GM23248 (cell line): Measurements from ENCODE around the gene STUM. TPM values are rescaled to one million over a fixed set of nuclear protein-coding genes. Genes with fewer than 3 reads are reported as not detected.

Source experiments
- DNase-seq: peaks from one replicate; pipeline ENCODE4 v3.0.0-alpha.2; 2015
- H2AFZ ChIP-seq: fragments of 200-600 bp; sonication (generic); 2 replicates; pipeline ENCODE4 v1.6.1; 2016; ENCODE audit warnings: antibody characterized with exemption
- H3F3A ChIP-seq: fragments of 200-600 bp; sonication (generic); 2 replicates; pipeline ENCODE4 v1.6.1; 2016; ENCODE audit warnings: mild to moderate bottlenecking, antibody characterized with exemption, mixed run types; ENCODE audit not compliant: insufficient read depth
- H3K27ac ChIP-seq: fragments of 200-600 bp; sonication (generic); 2 replicates; pipeline ENCODE4 v1.5.1; 2016; ENCODE audit warnings: mild to moderate bottlenecking
- H3K27me3 ChIP-seq: fragments of 200-600 bp; sonication (generic); replicated peaks from 2 replicates; pipeline ENCODE4 v1.6.1; 2016; ENCODE audit warnings: mild to moderate bottlenecking; ENCODE audit not compliant: insufficient read depth
- H3K36me3 ChIP-seq: fragments of 200-600 bp; sonication (generic); 2 replicates; pipeline ENCODE4 v1.6.1; 2016; ENCODE audit warnings: low read depth, mild to moderate bottlenecking
- H3K4me1 ChIP-seq: fragments of 200-600 bp; sonication (generic); 2 replicates; pipeline ENCODE4 v1.6.1; 2016; ENCODE audit warnings: mild to moderate bottlenecking; ENCODE audit not compliant: insufficient read depth
- H3K4me2 ChIP-seq: fragments of 200-600 bp; sonication (generic); one replicate; pipeline ENCODE4 v1.6.1; 2016; ENCODE audit warnings: mild to moderate bottlenecking; ENCODE audit not compliant: unreplicated experiment
- H3K4me3 ChIP-seq: fragments of 200-600 bp; sonication (generic); 2 replicates; pipeline ENCODE4 v1.5.1; 2016; ENCODE audit warnings: mild to moderate bottlenecking
- H3K79me2 ChIP-seq: fragments of 200-600 bp; sonication (generic); 2 replicates; pipeline ENCODE4 v1.6.1; 2016; ENCODE audit warnings: mild to moderate bottlenecking; ENCODE audit not compliant: insufficient read depth
- H3K9ac ChIP-seq: fragments of 200-600 bp; sonication (generic); 2 replicates; pipeline ENCODE4 v1.6.1; 2016; ENCODE audit warnings: mild to moderate bottlenecking
- H3K9me2 ChIP-seq: fragments of 200-600 bp; sonication (generic); 2 replicates; pipeline ENCODE4 v1.6.1; 2016; ENCODE audit warnings: mixed run types, mild to moderate bottlenecking, moderate library complexity; ENCODE audit not compliant: insufficient read depth
- H3K9me3 ChIP-seq: fragments of 200-600 bp; sonication (generic); one replicate; pipeline ENCODE4 v1.6.1; 2017; ENCODE audit warnings: low read depth
- H4K20me1 ChIP-seq: fragments of 200-600 bp; sonication (generic); 2 replicates; pipeline ENCODE4 v1.6.0; 2016; ENCODE audit not compliant: insufficient read depth
- EZH2 ChIP-seq: fragments of 200-600 bp; sonication (generic); IDR thresholded peaks from 2 replicates; pipeline ENCODE4 v1.6.1; 2018; ENCODE audit warnings: antibody characterized with exemption, mild to moderate bottlenecking; ENCODE audit not compliant: insufficient read depth, poor library complexity, severe bottlenecking
- EZH2phosphoT487 ChIP-seq: fragments of 200-600 bp; sonication (generic); IDR thresholded peaks from 2 replicates; pipeline ENCODE4 v1.6.1; 2018; ENCODE audit warnings: antibody characterized with exemption, moderate library complexity, mild to moderate bottlenecking, low read depth; ENCODE audit not compliant: insufficient read depth
- WGBS, 2 experiments: methylation state at CpG; one replicate each; pipeline ENCODE4 v1.1.6; 2015 to 2017; ENCODE audit warnings: low lambda C conversion rate in 2 of 2, low coverage in 1 of 2; ENCODE audit errors: missing lambda C conversion rate in 2 of 2; 5-methylcytosine and 5-hydroxymethylcytosine counted together
- in situ Hi-C: fragments of 300-500 bp; cut with MboI; formaldehyde crosslinking; loops from 2 replicates; pipeline ENCODE4 v1.15.0; 2020
- polyA plus RNA-seq: library from polyadenylated mRNA; unstranded; fragments of >200 nt; fragmentation: Nextera tagmentation; extraction: Ambion mirVana; gene quantifications from 2 replicates; pipeline ENCODE4 v1.2.1, GENCODE V29; 2016
- total RNA-seq: library from RNA; depleted of rRNA; stranded (reverse); fragments of >200 nt; shearing (Covaris generic); gene quantifications from 2 replicates; pipeline ENCODE4 v1.2.3, GENCODE V29; 2014

The STUM gene
- total and polyA plus RNA-seq, 2 experiments from 2014 or later: under 0.01 TPM; not detected in 1

DNA sequence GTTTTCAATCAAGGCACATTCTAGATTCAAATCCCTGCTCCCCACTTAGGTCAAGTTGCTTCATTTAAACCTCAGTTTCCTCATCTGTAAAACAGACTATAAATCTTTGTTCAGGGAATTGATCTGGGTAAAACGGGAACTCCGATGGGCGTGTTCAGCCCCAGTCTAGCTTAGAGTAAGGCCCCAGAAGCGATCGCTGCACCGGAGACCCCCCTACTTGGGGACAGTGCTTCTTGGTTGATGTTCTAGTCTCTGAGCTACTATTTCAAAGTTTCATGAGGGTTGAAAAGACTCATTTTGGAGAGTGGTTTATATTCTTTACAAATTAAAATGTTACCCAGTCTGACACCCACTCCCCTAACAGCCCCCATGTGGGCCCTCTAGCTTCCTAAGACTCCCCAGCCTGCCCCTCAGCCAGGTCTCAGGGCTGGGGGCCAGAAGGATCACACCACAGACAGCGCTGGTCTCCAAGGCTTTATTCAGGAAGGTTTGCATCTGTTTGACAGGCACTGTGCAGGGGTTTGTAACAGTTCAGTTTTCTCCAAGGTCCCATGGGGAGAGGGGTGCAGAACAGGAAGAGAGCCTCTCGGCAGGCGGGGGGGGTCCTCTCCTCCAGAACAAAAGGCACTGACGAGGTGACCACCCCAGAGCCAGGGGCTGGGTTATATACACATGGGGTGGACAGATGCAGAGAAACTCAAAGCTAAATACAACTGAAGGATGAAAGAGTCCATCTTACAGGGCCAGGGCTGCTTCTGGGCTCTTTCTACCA lies 82.9 kb downstream of the STUM start:
- in situ Hi-C loops: loop anchor here (5.0 to 10.0 kb wide), 2 partner anchors 201 to 813 kb away; no protein-coding TSS in a partner anchor

DNA sequence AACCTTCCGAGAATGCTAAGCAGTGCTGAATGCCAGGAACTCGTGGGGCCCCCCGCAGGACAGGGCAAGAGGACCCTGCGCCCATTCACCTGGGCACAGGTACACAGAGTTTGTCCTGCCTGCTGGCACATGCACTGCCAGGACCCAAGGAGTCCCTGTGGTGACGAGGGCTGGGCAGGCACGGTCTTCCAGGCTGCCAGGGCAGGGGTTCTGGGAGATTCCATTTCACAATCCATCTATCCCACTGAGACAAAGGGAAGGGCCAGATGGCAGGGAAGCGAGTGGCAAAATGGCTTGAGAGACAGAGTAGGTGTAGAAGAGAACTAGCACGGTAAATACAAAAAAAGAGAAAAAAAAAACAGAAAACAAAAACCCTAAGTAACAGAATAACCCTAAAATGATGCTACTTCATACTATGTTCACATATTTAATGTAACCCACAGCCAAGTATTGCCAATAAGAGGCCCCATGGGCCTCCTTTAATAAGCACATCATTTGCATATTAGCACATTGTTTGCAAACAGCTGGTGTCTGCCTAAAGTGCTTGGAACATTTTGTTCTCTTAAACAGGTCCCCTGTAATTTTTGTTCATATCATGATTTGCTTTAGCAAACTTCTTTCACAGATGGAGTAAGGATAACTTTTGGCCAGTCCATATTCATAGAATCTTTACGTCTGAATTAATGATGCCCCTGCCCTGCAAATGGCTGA lies 83.8 kb downstream of the STUM start:
- H3K79me2 ChIP-seq: no peaks in the 10 kb centered on the region
- in situ Hi-C loops: loop anchor here (5.0 to 10.0 kb wide), 2 partner anchors 200 to 812 kb away; no protein-coding TSS in a partner anchor
- H3K4me1 ChIP-seq: no peaks in the 10 kb centered on the region
- 79 to 84% methylated on average over 9 of the region's 9 CpGs for WGBS, 2 experiments
- no peak overlapping the region for H3K4me3 ChIP-seq
- no peaks in the 10 kb centered on the region for H3F3A ChIP-seq
- H3K27ac ChIP-seq: no peak overlapping the region
- no peaks in the 10 kb centered on the region for H3K36me3 ChIP-seq
- H3K9me3 ChIP-seq: no peaks in the 10 kb centered on the region
- no peak overlapping the region for H3K4me2 ChIP-seq
- no peak for TF ChIP-seq EZH2
- no peak for TF ChIP-seq EZH2phosphoT487
- H4K20me1 ChIP-seq: no peaks in the 10 kb centered on the region
- H3K9ac ChIP-seq: no peak overlapping the region
- H2AFZ ChIP-seq: no peak overlapping the region
- no peaks in the 10 kb centered on the region for H3K9me2 ChIP-seq
- no peak for DNase-seq
- H3K27me3 ChIP-seq: no peaks in the 10 kb centered on the region

More for the DNA sequence above, 82.9 kb downstream of the STUM start:
- TF ChIP-seq EZH2 (no peak), EZH2phosphoT487 (no peak)
- H3K4me1 ChIP-seq: no peaks in the 10 kb centered on the region
- no peak overlapping the region for H3K4me2 ChIP-seq
- H4K20me1 ChIP-seq: no peaks in the 10 kb centered on the region
- no peak overlapping the region for H3K4me3 ChIP-seq
- no peaks in the 10 kb centered on the region for H3K36me3 ChIP-seq
- no peaks in the 10 kb centered on the region for H3K9me2 ChIP-seq
- H3K27me3 ChIP-seq: no peaks in the 10 kb centered on the region
- H3K9ac ChIP-seq: no peak overlapping the region
- 61 to 67% methylated on average over 10 of the region's 10 CpGs for WGBS, 2 experiments
- H3K79me2 ChIP-seq: no peaks in the 10 kb centered on the region
- H2AFZ ChIP-seq: no peak overlapping the region
- H3F3A ChIP-seq: no peaks in the 10 kb centered on the region
- DNase-seq: no peak
- no peak overlapping the region for H3K27ac ChIP-seq
- no peaks in the 10 kb centered on the region for H3K9me3 ChIP-seq

DNA sequence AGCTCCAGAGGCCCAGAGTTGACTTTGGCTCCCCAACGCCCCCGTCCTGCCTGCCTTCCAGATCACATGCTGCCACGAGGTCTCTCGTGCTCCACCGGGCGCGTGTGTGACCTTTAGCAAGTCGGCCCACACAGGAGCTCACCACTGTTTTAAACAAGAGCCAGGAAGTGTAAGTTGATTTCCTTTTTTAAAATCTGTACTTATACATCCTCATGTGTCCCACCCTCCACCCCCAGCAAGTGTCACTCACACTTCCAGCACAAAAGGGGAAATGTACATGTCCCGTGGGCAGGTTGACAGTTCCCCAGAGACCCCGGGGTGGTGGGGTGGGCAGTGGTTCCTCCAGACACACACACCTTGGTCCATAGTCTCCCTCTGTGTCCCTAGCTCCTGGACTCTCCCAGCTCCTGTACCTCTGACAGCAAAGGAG lies 84.4 kb downstream of the STUM start:
- Histone ChIP-seq H3K27ac (no peak overlapping the region), H2AFZ (no peak overlapping the region), H3K9me2 (no peaks in the 10 kb centered on the region), H3K36me3 (no peaks in the 10 kb centered on the region), H3K4me2 (no peak overlapping the region), H3F3A (no peaks in the 10 kb centered on the region), H3K4me3 (no peak overlapping the region), H3K9ac (no peak overlapping the region), H4K20me1 (no peaks in the 10 kb centered on the region), H3K4me1 (no peaks in the 10 kb centered on the region), H3K79me2 (no peaks in the 10 kb centered on the region), H3K9me3 (no peaks in the 10 kb centered on the region), H3K27me3 (no peaks in the 10 kb centered on the region)
- DNase-seq: no peak
- WGBS, 2 experiments: 83% methylated on average over 10 of the region's 10 CpGs
- TF ChIP-seq EZH2phosphoT487: no peak
- TF ChIP-seq EZH2: no peak
- in situ Hi-C loops: loop anchor here (5.0 to 10.0 kb wide), 2 partner anchors 199 to 812 kb away; no protein-coding TSS in a partner anchor

DNA sequence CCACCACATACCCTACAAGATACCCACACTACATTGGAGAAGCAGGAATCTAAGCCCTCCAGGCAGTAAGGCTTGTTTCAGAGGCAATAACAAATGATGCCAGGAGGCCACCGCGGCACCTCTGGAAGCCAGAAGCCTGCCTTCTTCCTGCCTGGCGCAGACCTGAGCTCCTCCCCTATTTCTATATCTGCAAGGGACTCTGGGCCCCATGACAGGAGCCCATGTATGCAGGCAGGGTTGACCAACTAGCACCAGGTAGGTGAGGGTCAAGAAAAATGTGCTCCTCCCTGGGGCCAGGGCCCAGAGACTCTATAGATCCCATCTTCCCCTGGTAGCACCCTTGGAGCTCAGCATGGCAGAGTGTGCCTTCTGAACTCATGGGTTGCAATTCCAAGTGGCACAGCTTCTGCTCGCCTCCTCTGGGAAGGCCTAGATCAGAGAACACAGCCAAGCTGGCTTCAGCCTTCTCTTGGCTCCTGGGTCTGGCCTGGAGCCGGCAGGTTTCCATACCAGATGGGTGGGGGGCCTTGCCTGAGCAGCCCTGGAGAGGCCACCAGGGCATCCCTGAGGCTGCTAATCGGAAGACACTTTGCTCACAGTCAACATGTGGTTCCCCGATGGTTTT lies 85.1 kb downstream of the STUM start:
- H3K79me2 ChIP-seq: no peaks in the 10 kb centered on the region
- no peak overlapping the region for H3K4me3 ChIP-seq
- H3F3A ChIP-seq: no peaks in the 10 kb centered on the region
- H4K20me1 ChIP-seq: no peaks in the 10 kb centered on the region
- H3K4me2 ChIP-seq: no peak overlapping the region
- H3K9me3 ChIP-seq: no peaks in the 10 kb centered on the region
- in situ Hi-C loops: loop anchor here (5.0 to 10.0 kb wide), 2 partner anchors 199 to 811 kb away; no protein-coding TSS in a partner anchor
- no peaks in the 10 kb centered on the region for H3K4me1 ChIP-seq
- DNase-seq: no peak
- TF ChIP-seq EZH2 (no peak), EZH2phosphoT487 (no peak)
- H3K27ac ChIP-seq: no peak overlapping the region
- 37 to 40% methylated on average over 5 to 7 of the region's 7 CpGs for WGBS, 2 experiments
- no peak overlapping the region for H3K9ac ChIP-seq
- no peaks in the 10 kb centered on the region for H3K36me3 ChIP-seq
- H3K27me3 ChIP-seq: no peaks in the 10 kb centered on the region
- no peaks in the 10 kb centered on the region for H3K9me2 ChIP-seq
- H2AFZ ChIP-seq: no peak overlapping the region
